ENCODE data around the gene SLC13A3. TPM values are rescaled to one million over a fixed set of nuclear protein-coding genes. Genes with fewer than 3 reads are reported as not detected.

The SLC13A3 gene
- total RNA-seq, 1 donor from 2014 or later = 18.8 TPM

GRCh38 chr20:46590443-46590842 is 60.8 kb downstream of the SLC13A3 start:
- peaks cover 16% of the 10 kb centered on the region for H3K36me3 Mint-ChIP-seq
- H3K9me3 Mint-ChIP-seq = peaks cover 11% of the 10 kb centered on the region
- no peaks in the 10 kb centered on the region for H3K27me3 Mint-ChIP-seq (ENCODE audit: low read depth)
- no peak for TF ChIP-seq CTCF (IDR thresholded peaks at IDR 0.05; ENCODE audit: unreplicated experiment)
- no peak overlapping the region for H3K4me3 Mint-ChIP-seq
- no peak overlapping the region for H3K27ac Mint-ChIP-seq
- no peak for DNase-seq (ENCODE audit: low spot score in 2 of 2, unreplicated experiment in 2 of 2)
- peaks cover 4% of the 10 kb centered on the region for H3K4me1 Mint-ChIP-seq

GRCh38 chr20:46588532-46589511 is 62.4 kb downstream of the SLC13A3 start:
- peaks cover 4% of the 10 kb centered on the region for H3K4me1 Mint-ChIP-seq
- no peaks in the 10 kb centered on the region for H3K27me3 Mint-ChIP-seq (ENCODE audit: low read depth)
- H3K9me3 Mint-ChIP-seq = peaks cover 11% of the 10 kb centered on the region
- no peak for DNase-seq (ENCODE audit: low spot score in 2 of 2, unreplicated experiment in 2 of 2)
- peaks cover 16% of the 10 kb centered on the region for H3K36me3 Mint-ChIP-seq
- no peak overlapping the region for H3K27ac Mint-ChIP-seq
- no peak overlapping the region for H3K4me3 Mint-ChIP-seq
- no peak for TF ChIP-seq CTCF (IDR thresholded peaks at IDR 0.05; ENCODE audit: unreplicated experiment)

- peaks cover 14% of the 10 kb centered on the region for H3K36me3 Mint-ChIP-seq
- TF ChIP-seq CTCF (IDR thresholded peaks at IDR 0.05; ENCODE audit: unreplicated experiment) = no peak
- H3K27ac Mint-ChIP-seq = no peak overlapping the region
- H3K4me3 Mint-ChIP-seq = no peak overlapping the region
- peaks cover 4% of the 10 kb centered on the region for H3K4me1 Mint-ChIP-seq
- peaks cover 9% of the 10 kb centered on the region for H3K9me3 Mint-ChIP-seq
- no peak for DNase-seq (ENCODE audit: low spot score in 2 of 2, unreplicated experiment in 2 of 2)
- H3K27me3 Mint-ChIP-seq (ENCODE audit: low read depth) = no peaks in the 10 kb centered on the region
Observed at GRCh38 chr20:46587986-46588385, 63.3 kb downstream of the SLC13A3 start.

- H3K4me3 Mint-ChIP-seq = no peak overlapping the region
Observed at GRCh38 chr20:46586724-46587123, 64.5 kb downstream of the SLC13A3 start.

GRCh38 chr20:46584508-46584907 is 66.8 kb downstream of the SLC13A3 start:
- Mint-ChIP-seq H3K27me3 (ENCODE audit: low read depth) (no peaks in the 10 kb centered on the region), H3K4me3 (no peak overlapping the region), H3K36me3 (peaks cover 14% of the 10 kb centered on the region), H3K27ac (no peak overlapping the region), H3K4me1 (no peaks in the 10 kb centered on the region), H3K9me3 (peaks cover 12% of the 10 kb centered on the region)
- TF ChIP-seq CTCF (IDR thresholded peaks at IDR 0.05; ENCODE audit: unreplicated experiment) = no peak
- DNase-seq (ENCODE audit: low spot score in 2 of 2, unreplicated experiment in 2 of 2) = no peak

More at GRCh38 chr20:46586724-46587123, 64.5 kb downstream of the SLC13A3 start:
- Mint-ChIP-seq H3K27me3 (ENCODE audit: low read depth) (no peaks in the 10 kb centered on the region), H3K36me3 (peaks cover 6% of the 10 kb centered on the region), H3K9me3 (peaks cover 7% of the 10 kb centered on the region), H3K4me1 (peaks cover 4% of the 10 kb centered on the region), H3K27ac (no peak overlapping the region)
- no peak for DNase-seq (ENCODE audit: low spot score in 2 of 2, unreplicated experiment in 2 of 2)
- TF ChIP-seq CTCF (IDR thresholded peaks at IDR 0.05; ENCODE audit: unreplicated experiment) = no peak
